Measurements from ENCODE around the gene PDE10A.

DNA sequence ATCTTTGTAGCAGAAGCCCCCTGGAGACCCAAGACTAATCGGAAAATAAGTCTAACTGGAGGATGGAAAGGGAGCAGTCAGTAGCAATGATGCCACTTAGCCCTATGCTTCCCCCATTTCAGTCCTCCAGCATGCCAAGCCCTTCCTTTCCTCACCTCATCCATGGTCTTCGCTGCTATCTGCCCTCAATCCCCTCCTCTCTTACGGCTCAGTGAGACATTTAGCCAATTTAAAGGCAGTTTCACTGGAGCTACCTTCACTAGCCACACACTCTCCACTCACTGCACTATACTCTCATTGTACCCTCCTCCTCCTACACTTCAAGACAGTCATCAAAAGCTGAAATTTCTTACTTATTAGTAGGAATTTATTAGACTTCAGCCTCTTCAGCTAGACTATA is 111.2 kb downstream of the PDE10A start:
- TF ChIP-seq, protein P1, sequence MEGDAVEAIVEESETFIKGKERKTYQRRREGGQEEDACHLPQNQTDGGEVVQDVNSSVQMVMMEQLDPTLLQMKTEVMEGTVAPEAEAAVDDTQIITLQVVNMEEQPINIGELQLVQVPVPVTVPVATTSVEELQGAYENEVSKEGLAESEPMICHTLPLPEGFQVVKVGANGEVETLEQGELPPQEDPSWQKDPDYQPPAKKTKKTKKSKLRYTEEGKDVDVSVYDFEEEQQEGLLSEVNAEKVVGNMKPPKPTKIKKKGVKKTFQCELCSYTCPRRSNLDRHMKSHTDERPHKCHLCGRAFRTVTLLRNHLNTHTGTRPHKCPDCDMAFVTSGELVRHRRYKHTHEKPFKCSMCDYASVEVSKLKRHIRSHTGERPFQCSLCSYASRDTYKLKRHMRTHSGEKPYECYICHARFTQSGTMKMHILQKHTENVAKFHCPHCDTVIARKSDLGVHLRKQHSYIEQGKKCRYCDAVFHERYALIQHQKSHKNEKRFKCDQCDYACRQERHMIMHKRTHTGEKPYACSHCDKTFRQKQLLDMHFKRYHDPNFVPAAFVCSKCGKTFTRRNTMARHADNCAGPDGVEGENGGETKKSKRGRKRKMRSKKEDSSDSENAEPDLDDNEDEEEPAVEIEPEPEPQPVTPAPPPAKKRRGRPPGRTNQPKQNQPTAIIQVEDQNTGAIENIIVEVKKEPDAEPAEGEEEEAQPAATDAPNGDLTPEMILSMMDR (IDR thresholded peaks at IDR 0.05) = no peak
- TF ChIP-seq POLR2A (IDR thresholded peaks at IDR 0.05; ENCODE audit: low read depth) = no peak

Data from esophagus muscularis mucosa (tissue), 3 donors.